Omental fat pad (tissue), 4 donors: ENCODE data around the gene PKNOX1. TPM values are rescaled to one million over a fixed set of nuclear protein-coding genes. Genes with fewer than 3 reads are reported as not detected.
"Not testable (repeated sequence)": the region's sequence is repeated elsewhere in the genome, so short reads cannot be mapped to it uniquely, and the experiment has no call there.

ENCODE experiments used
- ATAC-seq: fragments of 150-250 bp; one replicate; pipeline ENCODE4 v1.9.1; 2016; ENCODE audit warnings: mild to moderate bottlenecking, moderate library complexity; ENCODE audit not compliant: low FRiP score
- DNase-seq: peaks from one replicate; pipeline ENCODE4 v3.0.0-alpha.2; 2019; ENCODE audit warnings: low spot score
- total RNA-seq, 4 donors: library from RNA; depleted of rRNA; stranded (reverse); fragments of >200 nt; gene quantifications; one replicate each; pipeline ENCODE4 v1.1.0, GENCODE V29; 2016
- TF ChIP-seq, protein P1 (sequence below), 3 donors: fragments of 450-650 bp; IDR thresholded peaks; one replicate each; pipeline ENCODE4 v1.5.1; 2016 to 2017; ENCODE audit warnings: antibody characterized with exemption in 3 of 3, mild to moderate bottlenecking in 3 of 3, moderate library complexity in 2 of 3

PKNOX1 gene
- total RNA-seq, 4 donors from 2014 or later: 9.2 to 27.7 (median 18.6) TPM

DNA sequence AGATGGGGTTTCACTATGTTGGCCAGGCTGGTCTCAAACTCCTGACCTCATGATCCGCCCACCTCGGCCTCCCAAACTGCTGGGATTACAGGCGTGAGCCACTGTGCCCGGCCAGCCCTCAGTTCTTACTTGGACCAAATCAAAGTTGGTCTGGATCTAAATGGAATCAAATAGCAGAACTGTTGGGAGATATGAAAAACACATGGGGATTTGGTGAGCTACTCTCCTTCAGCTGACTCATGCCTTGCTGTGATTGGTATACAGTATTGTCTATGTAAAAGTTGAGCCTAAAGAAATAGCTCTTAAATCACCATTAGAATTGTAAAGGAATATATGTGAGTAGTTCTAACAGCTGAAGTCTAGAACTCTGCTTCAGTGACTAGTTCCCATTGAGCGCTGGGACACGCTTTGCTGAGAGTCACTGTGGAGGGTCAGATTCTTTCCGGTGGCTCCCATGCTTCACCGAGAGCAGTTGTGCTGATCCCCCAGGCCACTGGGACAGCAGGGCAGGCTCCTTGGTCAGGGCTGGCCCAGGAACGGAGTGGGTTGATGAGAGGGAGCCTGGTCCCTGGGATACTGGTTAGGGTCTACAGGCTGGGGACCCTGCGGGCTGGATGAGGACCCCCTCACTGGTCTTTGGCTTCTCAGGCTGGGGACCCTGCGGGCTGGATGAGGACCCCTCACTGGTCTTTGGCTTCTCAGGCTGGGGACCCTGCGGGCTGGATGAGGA is 14.0 kb downstream of the PKNOX1 start:
- DNase-seq (no peak), ATAC-seq (no peak)
- TF ChIP-seq, protein P1, sequence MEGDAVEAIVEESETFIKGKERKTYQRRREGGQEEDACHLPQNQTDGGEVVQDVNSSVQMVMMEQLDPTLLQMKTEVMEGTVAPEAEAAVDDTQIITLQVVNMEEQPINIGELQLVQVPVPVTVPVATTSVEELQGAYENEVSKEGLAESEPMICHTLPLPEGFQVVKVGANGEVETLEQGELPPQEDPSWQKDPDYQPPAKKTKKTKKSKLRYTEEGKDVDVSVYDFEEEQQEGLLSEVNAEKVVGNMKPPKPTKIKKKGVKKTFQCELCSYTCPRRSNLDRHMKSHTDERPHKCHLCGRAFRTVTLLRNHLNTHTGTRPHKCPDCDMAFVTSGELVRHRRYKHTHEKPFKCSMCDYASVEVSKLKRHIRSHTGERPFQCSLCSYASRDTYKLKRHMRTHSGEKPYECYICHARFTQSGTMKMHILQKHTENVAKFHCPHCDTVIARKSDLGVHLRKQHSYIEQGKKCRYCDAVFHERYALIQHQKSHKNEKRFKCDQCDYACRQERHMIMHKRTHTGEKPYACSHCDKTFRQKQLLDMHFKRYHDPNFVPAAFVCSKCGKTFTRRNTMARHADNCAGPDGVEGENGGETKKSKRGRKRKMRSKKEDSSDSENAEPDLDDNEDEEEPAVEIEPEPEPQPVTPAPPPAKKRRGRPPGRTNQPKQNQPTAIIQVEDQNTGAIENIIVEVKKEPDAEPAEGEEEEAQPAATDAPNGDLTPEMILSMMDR (IDR thresholded peaks at IDR 0.05): no peak

DNA sequence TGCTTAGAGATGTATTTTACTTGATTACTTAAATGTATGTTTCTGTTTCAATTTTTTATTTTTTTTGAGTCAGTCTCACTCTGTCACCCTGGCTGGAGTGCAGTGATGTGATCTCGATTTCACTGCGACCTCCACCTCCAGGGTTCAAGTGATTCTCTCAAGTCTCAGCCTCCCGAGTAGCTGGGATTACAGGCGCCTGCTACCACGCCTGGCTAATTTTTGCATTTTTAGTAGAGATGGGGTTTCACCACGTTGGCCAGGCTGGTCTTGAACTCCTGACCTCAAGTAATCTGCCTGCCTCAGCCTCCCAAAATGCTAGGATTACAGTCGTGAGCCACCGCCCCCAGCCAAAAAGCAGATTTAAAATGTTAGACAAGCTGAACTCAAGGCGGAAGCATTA is 15.0 kb downstream of the PKNOX1 start:
- DNase-seq, ATAC-seq: not testable (repeated sequence)

DNA sequence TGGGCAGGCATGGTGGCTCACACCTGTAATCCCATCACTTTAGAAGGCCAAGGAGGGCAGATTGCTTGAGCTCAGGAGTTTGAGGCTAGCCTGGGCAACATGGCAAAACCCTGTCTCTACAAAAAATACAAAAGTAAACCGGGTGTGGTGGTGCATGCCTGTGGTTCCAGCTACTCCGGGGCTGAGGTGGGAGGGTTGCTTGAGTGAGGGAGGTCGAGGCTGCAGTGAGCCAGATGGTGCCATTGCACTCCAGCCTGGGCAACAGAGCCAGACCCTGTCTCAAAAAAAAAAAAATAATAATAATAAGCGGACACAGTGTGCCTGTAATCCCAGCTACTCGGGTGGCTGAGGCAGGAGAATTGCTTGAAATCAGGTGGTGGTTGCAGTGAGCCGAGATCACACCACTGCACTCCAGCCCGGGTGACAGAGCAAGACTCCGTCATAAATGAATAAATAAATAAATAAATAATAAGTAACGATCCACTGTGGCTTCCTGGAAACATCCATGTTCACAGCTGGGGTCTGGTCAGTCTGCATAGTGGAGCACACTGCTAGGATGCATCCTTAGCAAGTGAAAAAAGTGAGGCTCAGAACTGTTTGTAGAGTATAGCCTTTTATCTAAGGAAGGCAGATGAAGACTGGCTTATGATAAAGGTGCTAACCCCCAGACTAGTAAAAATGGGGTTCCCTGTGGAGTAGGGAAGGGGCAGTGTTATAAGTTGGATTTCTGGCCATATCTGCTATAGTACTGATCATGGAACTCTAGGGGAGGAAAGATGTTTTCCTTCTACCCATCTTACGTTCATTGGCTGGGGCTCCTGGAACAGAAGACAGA is 15.7 kb downstream of the PKNOX1 start:
- DNase-seq (no peak), ATAC-seq (no peak)
- TF ChIP-seq, protein P1 (IDR thresholded peaks at IDR 0.05): no peak

DNA sequence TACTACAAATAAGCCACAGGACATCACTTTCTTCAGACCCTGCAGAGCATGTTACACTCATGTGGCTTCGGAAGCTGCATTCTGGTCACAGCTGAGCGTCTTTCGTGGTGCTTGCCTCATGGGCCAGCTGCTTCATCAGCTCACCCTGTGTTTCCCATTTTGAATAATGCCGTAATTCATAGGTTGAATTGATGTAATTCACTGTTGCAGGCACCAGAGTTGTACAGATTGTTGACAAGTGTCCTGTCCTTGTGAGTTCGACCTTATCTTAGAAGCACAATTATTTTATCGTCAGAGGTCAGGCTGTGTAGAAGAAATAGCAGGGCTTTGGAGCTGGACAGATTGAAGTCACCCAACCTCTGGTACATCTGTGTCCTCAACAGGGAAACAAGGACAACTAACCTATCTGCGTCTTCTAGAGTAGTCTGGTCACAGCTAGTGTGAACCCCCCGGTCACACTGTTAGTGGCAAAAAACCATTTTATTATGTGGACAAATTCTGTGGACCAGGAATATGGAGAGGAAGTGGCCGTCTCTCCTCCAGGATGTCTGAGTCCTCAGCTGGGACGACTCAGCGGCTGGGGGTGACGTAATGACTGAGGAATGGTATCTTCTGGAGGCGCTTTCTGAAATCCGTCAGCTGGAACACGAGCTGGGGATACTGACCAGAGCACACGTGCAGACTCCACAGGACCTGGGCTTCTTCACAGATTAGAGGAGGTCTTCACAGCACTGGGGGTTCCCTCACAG is 17.8 kb downstream of the PKNOX1 start:
- no peak for DNase-seq
- ATAC-seq: peak; percentile 61
- TF ChIP-seq, protein P1 (IDR thresholded peaks at IDR 0.05): no peak

DNA sequence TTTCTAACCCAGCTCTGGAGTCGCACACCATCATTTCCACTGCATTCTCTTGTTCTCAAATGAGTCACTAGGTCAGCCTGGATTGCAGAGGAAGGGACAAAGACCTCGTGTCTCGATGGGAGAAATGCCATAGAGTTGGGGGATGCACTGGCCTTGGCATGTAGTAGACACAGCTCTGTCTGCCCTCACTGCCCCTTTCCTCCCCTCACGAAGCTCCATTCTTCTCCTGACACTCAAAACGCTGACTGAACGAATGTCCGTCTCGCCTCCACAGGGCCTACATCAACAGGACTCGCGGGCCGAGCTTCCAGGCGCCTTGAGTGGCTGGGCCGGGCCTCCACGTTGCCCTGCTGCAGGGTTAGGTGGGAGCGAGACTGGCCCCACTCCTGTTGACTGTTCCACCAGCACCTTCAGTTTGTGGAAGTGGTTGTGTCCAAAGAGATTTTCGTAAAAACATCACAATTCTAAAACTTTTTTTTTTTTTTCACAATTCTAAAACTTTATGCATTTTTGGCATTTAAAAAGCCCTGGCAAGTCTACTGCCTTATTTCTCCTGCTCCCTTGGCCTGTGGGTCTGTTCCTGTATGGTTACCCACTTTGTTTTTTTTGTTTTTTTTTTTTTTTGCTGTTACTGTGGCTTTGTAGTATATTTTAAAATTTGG is 18.8 kb downstream of the PKNOX1 start:
- DNase-seq (no peak), ATAC-seq (no peak)
- TF ChIP-seq, protein P1 (IDR thresholded peaks at IDR 0.05): no peak

DNA sequence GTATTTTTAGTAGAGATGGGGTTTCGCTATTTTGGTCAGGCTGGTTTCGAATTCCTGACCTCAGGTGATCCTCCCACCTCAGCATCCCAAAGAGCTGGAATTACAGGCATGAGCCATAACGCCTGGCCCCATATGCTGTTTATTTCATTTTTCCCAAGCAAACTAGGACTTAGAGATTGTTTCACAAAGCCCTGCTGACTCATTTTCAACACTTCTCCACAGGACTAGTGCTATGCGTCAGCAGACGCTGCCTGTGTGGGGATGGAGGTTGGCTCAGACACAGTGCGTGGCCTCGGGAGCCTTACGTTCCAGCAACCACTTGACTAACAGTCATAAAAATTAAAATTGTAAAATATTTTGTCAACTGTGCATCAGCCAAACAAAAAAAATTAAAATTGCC is 22.7 kb downstream of the PKNOX1 start:
- peak; percentile 75 for ATAC-seq
- TF ChIP-seq, protein P1 (IDR thresholded peaks at IDR 0.05): no peak
- no peak for DNase-seq

DNA sequence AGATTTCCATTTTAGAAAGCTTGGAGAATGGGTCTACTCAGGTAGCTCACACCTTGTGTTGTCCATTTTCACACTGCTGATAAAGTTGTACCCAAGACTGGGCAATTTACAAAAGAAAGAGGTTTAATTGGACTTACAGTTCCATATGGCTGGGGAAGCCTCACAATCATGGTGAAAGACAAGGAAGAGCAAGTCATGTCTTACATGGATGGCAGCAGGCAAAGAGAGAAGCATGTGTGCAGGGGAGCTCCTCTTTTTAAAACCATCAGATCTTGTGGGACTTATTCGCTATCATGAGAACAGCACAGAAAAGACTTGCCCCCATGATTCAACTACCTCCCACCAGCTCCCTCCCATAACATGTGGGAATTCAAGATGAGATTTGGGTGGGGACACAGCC is 23.6 kb downstream of the PKNOX1 start:
- not testable (repeated sequence) for DNase-seq, ATAC-seq

DNA sequence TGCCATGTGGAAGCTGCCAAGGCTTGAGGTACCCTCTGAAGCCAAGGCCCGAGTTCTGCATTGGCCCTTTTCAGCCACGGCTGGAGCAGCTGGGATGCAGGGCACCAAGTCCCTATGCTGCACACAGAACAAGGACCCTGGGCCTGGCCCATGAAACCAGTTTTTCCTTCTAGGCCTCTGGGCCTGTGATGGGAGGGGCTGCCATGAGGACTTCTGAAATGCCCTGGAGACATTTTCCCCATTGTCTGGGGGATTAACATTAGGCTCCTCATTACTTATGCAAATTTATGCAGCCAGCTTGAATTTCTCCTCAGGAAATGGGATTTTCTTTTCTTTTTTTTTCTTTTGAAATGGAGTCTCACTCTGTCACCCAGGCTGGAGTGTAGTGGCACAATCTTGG is 24.8 kb downstream of the PKNOX1 start:
- DNase-seq, ATAC-seq: not testable (repeated sequence)

DNA sequence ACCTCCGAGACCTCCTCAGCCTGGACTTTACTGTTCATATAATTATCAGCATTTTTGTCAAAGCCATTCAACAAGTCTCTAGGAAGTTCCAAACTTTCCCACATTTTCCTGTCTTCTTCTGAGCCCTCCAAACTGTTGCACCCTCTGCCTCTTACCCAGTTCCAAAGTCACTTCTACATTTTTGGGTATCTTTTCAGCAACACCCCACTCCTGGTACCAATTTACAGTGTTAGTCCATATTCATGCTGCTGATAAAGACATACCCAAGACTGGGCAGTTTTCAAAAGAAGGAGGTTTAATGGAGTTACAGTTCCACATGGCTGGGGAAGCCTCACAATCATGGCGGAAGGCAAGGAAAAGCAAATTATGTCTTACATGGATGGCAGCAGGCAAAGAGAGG is 25.7 kb downstream of the PKNOX1 start:
- not testable (repeated sequence) for DNase-seq, ATAC-seq
